HepG2 (cell line): ENCODE measurements around the gene NISCH. TPM values are rescaled to one million over a fixed set of nuclear protein-coding genes. Genes with fewer than 3 reads are reported as not detected.

Source experiments
- BCL3 ChIP-seq: sonication (generic); formaldehyde crosslinking; IDR thresholded peaks from 2 replicates; pipeline ENCODE4 v1.5.1; 2020; ENCODE audit warnings: mild to moderate bottlenecking, missing genetic modification reagents, moderate library complexity
- DNMT3B ChIP-seq: conservative IDR thresholded peaks from 2 replicates; pipeline ENCODE4 v1.6.1; 2016; ENCODE audit warnings: missing biosample characterization, control low read depth
- IRF9 ChIP-seq: sonication (generic); formaldehyde crosslinking; IDR thresholded peaks from 2 replicates; pipeline ENCODE4 v1.8.0; 2022; ENCODE audit warnings: missing genetic modification reagents, mild to moderate bottlenecking, borderline replicate concordance
- MAF1 ChIP-seq: sonication (generic); formaldehyde crosslinking; IDR thresholded peaks from 2 replicates; pipeline ENCODE4 v1.5.0; 2020; ENCODE audit warnings: missing genetic modification reagents, borderline replicate concordance
- POGK ChIP-seq: sonication (generic); formaldehyde crosslinking; conservative IDR thresholded peaks from 2 replicates; pipeline ENCODE4 v1.8.0; 2022; ENCODE audit warnings: mild to moderate bottlenecking, moderate library complexity, missing genetic modification reagents
- SNAI1 ChIP-seq: sonication (generic); formaldehyde crosslinking; IDR thresholded peaks from 2 replicates; pipeline ENCODE4 v1.5.0; 2020; ENCODE audit warnings: mild to moderate bottlenecking, missing genetic modification reagents, borderline replicate concordance
- ZNF232 ChIP-seq: sonication (generic); formaldehyde crosslinking; IDR thresholded peaks from 2 replicates; pipeline ENCODE4 v1.4.0; 2020; ENCODE audit warnings: missing genetic modification reagents, borderline replicate concordance
- polyA plus RNA-seq, 8 experiments: library from polyadenylated mRNA; depleted of rRNA in 3 of 8; stranded (reverse) in 7 of 8; unstranded in 1 of 8; fragments of >200 nt; fragmentation: Illumina TruSeq in 4 of 8; extraction: Trizol in 4 of 8; gene quantifications; 2 replicates each; pipeline versions ENCODE4 v1.2.1 to v1.2.3, GENCODE V29; 2011 to 2016; ENCODE audit warnings: low read depth in 4 of 8, missing spikeins in 1 of 8, mixed read lengths in 1 of 8; ENCODE audit not compliant: insufficient read depth in 1 of 8
- total RNA-seq, 5 experiments: library from RNA; depleted of rRNA; stranded (reverse); fragments of >200 nt; fragmentation: Illumina TruSeq; extraction: Trizol; gene quantifications; 2 replicates each; pipeline ENCODE4 v1.2.3, GENCODE V29; 2016; ENCODE audit warnings: low read depth in 1 of 5
- TF ChIP-seq, protein P1 (sequence below): sonication (generic); formaldehyde crosslinking; IDR thresholded peaks from 2 replicates; pipeline ENCODE4 v1.5.1; 2020; ENCODE audit warnings: mild to moderate bottlenecking, missing genetic modification reagents, moderate library complexity
- TF ChIP-seq, protein P2 (sequence below): sonication (generic); formaldehyde crosslinking; IDR thresholded peaks from 2 replicates; pipeline ENCODE4 v1.5.0; 2020; ENCODE audit warnings: mild to moderate bottlenecking, missing genetic modification reagents, moderate library complexity
- TF ChIP-seq, protein P3 (sequence below): sonication (generic); formaldehyde crosslinking; IDR thresholded peaks from 2 replicates; pipeline ENCODE4 v1.5.1; 2020; ENCODE audit warnings: mild to moderate bottlenecking, missing genetic modification reagents, borderline replicate concordance

NISCH gene
- total and polyA plus RNA-seq, 2 of the 13 experiments (the other 11 are each of a cell fraction or from before 2014, with no cell fraction given), result 27.0 to 47.6 TPM

DNA sequence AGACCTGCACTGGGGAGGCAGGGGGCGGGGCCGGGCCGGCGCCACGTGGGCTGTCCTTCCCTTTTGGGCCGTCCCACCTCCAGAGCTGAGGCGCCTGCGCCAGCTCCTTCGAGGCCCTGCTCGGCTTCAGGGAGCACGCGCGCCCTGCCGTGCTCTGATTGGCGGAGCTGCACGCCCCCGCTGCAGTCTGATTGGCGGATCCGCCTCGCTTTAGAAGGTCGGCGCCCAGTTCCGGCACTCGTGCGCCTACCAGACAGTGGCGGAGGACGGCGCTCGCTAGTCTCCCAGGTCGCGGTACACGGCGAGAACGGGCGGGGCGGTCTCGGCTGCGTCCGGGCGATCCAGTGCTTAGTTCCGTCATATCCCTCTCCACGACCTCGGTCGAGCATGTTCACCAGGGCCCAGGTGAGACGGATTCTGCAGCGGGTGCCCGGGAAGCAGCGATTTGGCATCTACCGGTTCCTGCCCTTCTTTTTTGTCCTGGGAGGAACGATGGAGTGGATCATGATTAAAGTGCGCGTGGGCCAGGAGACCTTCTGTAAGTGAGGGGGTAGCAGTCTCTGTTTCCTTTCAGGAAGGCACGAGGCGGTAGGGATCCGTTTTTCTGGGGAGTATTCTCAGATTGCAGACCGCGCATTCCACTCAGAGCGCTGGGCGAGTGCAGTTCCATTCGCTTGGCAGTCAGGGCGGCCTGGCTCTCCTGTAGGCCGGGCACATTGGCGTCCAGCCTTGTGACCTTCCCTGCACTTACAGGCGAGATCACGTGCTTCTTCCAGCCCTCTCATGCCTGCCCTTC is 81.2 kb downstream of the NISCH start, which contains the start of gene UQCC5 (continued):
- TF ChIP-seq SNAI1 (CRISPR knock-in tag) (no peak), DNMT3B (no peak; the same call in 1 of the 2 replicates), IRF9 (CRISPR knock-in tag) (peak; percentile 58; the same call in 1 of the 2 replicates), BCL3 (CRISPR knock-in tag) (peak; percentile 84; the same call in 1 of the 2 replicates), MAF1 (CRISPR knock-in tag) (no peak), ZNF232 (CRISPR knock-in tag) (peak; percentile 61; the same call in 1 of the 2 replicates), POGK (CRISPR knock-in tag) (peak; percentile 96)
- TF ChIP-seq, protein P1, sequence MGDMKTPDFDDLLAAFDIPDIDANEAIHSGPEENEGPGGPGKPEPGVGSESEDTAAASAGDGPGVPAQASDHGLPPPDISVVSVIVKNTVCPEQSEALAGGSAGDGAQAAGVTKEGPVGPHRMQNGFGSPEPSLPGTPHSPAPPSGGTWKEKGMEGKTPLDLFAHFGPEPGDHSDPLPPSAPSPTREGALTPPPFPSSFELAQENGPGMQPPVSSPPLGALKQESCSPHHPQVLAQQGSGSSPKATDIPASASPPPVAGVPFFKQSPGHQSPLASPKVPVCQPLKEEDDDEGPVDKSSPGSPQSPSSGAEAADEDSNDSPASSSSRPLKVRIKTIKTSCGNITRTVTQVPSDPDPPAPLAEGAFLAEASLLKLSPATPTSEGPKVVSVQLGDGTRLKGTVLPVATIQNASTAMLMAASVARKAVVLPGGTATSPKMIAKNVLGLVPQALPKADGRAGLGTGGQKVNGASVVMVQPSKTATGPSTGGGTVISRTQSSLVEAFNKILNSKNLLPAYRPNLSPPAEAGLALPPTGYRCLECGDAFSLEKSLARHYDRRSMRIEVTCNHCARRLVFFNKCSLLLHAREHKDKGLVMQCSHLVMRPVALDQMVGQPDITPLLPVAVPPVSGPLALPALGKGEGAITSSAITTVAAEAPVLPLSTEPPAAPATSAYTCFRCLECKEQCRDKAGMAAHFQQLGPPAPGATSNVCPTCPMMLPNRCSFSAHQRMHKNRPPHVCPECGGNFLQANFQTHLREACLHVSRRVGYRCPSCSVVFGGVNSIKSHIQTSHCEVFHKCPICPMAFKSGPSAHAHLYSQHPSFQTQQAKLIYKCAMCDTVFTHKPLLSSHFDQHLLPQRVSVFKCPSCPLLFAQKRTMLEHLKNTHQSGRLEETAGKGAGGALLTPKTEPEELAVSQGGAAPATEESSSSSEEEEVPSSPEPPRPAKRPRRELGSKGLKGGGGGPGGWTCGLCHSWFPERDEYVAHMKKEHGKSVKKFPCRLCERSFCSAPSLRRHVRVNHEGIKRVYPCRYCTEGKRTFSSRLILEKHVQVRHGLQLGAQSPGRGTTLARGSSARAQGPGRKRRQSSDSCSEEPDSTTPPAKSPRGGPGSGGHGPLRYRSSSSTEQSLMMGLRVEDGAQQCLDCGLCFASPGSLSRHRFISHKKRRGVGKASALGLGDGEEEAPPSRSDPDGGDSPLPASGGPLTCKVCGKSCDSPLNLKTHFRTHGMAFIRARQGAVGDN (CRISPR knock-in tag), result peak; percentile 96
- TF ChIP-seq, protein P2, sequence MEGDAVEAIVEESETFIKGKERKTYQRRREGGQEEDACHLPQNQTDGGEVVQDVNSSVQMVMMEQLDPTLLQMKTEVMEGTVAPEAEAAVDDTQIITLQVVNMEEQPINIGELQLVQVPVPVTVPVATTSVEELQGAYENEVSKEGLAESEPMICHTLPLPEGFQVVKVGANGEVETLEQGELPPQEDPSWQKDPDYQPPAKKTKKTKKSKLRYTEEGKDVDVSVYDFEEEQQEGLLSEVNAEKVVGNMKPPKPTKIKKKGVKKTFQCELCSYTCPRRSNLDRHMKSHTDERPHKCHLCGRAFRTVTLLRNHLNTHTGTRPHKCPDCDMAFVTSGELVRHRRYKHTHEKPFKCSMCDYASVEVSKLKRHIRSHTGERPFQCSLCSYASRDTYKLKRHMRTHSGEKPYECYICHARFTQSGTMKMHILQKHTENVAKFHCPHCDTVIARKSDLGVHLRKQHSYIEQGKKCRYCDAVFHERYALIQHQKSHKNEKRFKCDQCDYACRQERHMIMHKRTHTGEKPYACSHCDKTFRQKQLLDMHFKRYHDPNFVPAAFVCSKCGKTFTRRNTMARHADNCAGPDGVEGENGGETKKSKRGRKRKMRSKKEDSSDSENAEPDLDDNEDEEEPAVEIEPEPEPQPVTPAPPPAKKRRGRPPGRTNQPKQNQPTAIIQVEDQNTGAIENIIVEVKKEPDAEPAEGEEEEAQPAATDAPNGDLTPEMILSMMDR (CRISPR knock-in tag), result peak; percentile 49
- TF ChIP-seq, protein P3, sequence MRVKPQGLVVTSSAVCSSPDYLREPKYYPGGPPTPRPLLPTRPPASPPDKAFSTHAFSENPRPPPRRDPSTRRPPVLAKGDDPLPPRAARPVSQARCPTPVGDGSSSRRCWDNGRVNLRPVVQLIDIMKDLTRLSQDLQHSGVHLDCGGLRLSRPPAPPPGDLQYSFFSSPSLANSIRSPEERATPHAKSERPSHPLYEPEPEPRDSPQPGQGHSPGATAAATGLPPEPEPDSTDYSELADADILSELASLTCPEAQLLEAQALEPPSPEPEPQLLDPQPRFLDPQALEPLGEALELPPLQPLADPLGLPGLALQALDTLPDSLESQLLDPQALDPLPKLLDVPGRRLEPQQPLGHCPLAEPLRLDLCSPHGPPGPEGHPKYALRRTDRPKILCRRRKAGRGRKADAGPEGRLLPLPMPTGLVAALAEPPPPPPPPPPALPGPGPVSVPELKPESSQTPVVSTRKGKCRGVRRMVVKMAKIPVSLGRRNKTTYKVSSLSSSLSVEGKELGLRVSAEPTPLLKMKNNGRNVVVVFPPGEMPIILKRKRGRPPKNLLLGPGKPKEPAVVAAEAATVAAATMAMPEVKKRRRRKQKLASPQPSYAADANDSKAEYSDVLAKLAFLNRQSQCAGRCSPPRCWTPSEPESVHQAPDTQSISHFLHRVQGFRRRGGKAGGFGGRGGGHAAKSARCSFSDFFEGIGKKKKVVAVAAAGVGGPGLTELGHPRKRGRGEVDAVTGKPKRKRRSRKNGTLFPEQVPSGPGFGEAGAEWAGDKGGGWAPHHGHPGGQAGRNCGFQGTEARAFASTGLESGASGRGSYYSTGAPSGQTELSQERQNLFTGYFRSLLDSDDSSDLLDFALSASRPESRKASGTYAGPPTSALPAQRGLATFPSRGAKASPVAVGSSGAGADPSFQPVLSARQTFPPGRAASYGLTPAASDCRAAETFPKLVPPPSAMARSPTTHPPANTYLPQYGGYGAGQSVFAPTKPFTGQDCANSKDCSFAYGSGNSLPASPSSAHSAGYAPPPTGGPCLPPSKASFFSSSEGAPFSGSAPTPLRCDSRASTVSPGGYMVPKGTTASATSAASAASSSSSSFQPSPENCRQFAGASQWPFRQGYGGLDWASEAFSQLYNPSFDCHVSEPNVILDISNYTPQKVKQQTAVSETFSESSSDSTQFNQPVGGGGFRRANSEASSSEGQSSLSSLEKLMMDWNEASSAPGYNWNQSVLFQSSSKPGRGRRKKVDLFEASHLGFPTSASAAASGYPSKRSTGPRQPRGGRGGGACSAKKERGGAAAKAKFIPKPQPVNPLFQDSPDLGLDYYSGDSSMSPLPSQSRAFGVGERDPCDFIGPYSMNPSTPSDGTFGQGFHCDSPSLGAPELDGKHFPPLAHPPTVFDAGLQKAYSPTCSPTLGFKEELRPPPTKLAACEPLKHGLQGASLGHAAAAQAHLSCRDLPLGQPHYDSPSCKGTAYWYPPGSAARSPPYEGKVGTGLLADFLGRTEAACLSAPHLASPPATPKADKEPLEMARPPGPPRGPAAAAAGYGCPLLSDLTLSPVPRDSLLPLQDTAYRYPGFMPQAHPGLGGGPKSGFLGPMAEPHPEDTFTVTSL (CRISPR knock-in tag), result no peak; the same call in 1 of the 2 replicates
